Measurements from ENCODE around the gene KCNN3. TPM values are rescaled to one million over a fixed set of nuclear protein-coding genes. Genes with fewer than 3 reads are reported as not detected.

Gene KCNN3
- total RNA-seq, 1 donor from 2014 or later: 0.20 TPM

DNA sequence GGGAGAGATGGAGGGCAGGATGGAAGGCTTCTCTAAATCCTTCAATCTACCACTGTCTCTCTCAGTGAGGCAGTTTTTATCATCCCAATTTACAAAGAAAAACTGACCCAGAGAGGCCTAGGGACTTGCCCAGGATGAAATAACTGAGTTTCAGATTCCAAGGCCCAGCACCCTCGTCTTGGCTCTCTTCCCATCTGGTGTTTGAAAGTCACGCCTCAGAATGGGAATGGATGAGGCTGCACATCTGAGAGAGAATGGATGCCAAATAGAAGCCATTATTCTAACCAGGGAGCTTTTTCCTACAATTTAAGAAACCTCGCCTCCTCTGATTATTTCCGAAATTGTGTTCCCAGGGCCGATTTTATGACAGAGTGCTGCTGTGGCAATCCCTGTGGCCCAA is 10.6 kb upstream of the KCNN3 start:
- DNase-seq (ENCODE audit: low read depth, low spot score): no peak

- DNase-seq (ENCODE audit: low read depth, low spot score): no peak
Observed at GRCh38 chr1:154879038-154879421, 8.9 kb upstream of the KCNN3 start.

- no peak for DNase-seq (ENCODE audit: low read depth, low spot score)
Observed at GRCh38 chr1:154878371-154879037, 8.4 kb upstream of the KCNN3 start.

GRCh38 chr1:154877370-154877974 is 7.4 kb upstream of the KCNN3 start:
- DNase-seq (ENCODE audit: low read depth, low spot score): no peak

DNA sequence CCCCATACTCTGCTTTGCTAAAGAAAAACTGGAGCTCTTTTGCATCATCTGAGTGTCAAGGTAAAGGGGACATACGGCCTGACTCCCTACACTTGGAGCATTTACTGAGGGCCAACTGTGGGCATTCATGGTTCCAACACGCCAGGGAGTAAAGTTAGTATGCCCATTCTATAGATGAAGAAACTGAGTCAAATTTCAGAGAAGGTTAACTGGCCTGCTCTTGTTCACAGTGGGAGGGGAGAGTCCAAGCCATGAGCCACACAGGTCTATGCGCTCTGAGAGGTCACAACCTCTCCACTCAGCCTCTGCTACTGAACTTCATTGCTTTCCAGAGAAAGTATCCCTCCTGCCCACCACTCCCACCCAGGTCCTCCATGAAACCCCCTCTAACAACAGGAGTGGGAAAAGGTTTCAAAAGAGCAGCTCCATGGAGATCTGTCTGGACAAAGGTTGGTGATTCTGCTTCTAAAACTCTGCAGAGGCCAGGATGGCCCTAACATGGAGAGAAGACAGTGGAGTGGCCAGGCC is 6.8 kb upstream of the KCNN3 start:
- DNase-seq (ENCODE audit: low read depth, low spot score): no peak

- no peak for DNase-seq (ENCODE audit: low read depth, low spot score)
Observed at GRCh38 chr1:154874465-154874864, 4.4 kb upstream of the KCNN3 start.

GRCh38 chr1:154873321-154873950 is 3.4 kb upstream of the KCNN3 start:
- no peak for DNase-seq (ENCODE audit: low read depth, low spot score)

- no peak for DNase-seq (ENCODE audit: low read depth, low spot score)
Observed at GRCh38 chr1:154871374-154871773, 1.3 kb upstream of the KCNN3 start.

GRCh38 chr1:154870734-154871133 is 653 bp upstream of the KCNN3 start:
- no peak for DNase-seq (ENCODE audit: low read depth, low spot score)

- DNase-seq (ENCODE audit: low read depth, low spot score): no peak
Observed at GRCh38 chr1:154869351-154870114, 548 bp downstream of the KCNN3 start.

DNA sequence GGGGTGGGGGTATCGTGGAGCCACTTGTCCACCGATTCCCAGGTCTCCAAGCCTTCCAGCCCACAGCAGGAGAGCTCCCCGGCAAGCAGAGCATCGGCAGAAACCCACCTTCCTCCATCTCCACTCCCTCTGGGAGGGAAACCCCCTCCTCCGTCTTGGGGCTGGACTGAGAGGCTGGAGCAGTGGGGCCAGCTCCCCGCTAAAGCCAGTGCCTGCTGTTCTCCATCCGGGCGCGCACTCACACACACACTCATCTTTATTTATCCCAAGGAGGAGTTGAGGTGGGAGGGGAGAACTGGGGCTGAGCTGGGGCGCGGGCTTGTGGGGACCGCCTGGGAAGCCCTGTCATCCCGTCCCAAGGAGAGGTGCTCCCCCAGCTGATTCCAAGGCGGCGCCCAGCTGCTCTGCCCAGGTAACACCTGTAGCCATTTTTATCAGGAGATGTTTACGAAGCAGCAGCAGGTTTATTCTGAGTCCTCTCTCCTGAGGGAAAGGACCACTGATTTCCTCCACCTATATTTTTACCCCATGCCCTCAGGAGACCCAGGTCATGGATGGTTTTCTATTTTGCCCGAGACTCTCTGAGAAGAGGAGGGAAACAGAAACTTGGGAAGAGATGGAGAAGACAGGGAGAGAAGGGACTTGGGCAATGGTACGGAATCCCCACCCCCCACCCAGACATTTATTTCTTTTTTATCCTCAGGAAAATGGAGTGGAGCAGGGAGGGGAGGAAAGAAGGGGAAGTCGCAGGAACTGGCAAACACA is 2.1 kb downstream of the KCNN3 start:
- DNase-seq (ENCODE audit: low read depth, low spot score): no peak

DNA sequence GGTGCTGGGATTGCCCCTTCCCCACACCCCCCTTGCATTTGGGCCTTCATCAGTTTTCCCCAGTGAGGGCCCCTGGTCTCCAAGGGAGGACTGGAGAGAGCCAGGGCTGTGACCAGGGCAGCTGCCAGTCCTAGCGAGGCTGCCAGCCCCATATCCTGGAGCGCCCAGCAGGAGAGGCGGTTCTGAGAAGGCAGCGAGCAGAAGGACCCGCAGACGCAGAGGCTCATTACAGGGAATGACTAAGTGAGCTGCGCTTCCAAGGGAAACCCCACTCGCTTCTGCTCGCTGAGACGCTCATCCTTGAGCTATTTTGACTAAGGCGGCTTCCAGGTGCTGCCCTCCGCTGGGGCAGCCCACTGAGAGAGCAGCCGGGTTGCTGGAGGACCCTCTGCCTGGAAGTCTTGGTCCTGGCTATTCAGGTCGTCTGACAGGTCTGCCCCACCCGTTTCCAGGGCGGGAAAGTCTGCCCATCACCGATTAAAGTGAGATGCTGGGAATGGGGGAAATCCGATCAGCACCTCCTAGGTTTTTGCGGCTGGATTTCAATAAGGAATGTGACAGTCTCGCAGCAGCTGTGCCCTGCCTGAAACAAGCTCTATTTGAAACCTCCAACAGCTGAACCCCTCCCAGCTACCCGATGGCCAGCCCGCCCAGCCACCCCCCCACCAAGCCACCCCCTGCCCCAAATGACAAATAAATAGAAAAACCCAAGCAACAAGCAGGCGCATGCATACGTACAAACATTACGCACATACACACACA is 2.8 kb downstream of the KCNN3 start:
- DNase-seq (ENCODE audit: low read depth, low spot score): no peak

GRCh38 chr1:154866257-154867063 is 3.6 kb downstream of the KCNN3 start:
- DNase-seq (ENCODE audit: low read depth, low spot score): no peak

- no peak for DNase-seq (ENCODE audit: low read depth, low spot score)
Observed at GRCh38 chr1:154865442-154866256, 4.4 kb downstream of the KCNN3 start.

DNA sequence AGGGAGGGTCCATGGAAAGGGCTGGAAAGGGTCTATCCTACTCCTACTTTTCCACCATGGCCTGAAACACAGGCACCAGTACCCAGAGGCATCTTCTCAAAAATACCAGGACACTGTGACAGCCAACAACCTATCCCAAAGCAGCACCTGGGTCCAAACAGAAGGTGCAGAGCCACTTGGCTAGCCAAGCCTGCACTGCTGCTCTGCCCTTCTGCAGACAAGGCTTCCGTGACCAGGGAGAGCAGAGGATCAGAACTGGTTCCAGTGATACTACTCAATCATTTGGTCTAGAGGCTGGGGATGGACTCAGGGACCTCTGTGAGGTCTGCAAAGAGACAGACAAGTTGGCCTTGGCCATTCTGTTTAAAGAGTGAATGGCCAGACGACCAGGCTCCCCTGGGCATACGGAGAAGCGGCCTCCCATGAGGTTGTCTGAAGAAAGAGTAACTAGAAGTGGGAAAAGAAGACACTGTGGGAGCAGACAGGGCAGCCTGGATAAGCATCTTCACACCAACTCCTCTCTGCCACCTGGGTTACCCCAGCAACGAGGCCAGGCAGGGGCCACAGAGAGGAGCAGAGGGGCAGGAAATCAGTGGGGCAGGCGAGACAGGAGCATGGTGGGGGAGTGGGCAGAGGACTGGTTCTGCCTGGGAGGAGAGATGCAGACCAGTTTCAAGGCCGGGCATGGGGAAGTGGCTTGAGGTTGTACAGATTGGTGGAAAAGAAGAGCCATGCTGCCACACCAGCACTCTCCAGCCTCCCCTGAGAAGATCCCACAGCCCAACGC is 5.7 kb downstream of the KCNN3 start:
- DNase-seq (ENCODE audit: low read depth, low spot score): no peak

DNA sequence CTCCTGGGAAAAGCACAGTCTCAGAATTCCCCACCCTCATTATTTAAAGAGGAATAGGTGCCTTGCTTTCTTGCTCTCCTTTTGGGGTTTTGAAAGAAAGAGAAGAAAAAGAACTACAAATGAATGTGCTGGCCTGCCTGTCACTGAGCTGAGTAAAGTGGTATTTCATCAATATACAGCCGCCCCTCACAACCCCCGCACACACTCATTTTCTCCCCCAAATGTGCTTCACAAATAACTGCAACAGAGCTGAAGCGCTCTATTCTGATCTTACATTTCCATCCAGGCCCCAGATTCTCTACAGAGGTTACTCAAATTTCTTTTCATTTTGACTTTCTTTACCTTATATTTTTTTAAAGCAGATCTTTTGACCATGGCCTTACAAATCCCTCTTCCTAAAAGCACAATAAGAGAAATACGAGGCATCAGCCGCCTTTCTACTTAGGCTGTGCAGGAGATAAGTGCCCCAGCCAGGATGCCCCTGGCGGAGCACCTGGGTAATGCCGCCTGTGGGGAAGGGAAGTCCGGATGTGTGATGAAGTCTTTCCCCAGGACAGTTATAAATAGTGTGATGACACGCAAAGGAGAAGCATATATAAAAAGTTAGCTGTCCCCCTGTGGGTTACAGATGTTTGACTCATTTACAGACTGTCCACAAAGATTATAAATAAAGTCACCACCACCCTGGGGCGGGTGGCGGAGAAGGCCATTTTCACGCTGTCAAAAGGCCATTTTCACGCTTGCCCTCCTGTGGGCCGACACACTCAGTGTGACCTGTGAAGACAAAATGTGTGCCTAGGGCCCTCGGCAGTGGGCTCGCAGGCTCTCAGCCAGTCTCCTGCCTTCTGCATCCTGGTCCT is 6.5 kb downstream of the KCNN3 start:
- DNase-seq (ENCODE audit: low read depth, low spot score): no peak

DNA sequence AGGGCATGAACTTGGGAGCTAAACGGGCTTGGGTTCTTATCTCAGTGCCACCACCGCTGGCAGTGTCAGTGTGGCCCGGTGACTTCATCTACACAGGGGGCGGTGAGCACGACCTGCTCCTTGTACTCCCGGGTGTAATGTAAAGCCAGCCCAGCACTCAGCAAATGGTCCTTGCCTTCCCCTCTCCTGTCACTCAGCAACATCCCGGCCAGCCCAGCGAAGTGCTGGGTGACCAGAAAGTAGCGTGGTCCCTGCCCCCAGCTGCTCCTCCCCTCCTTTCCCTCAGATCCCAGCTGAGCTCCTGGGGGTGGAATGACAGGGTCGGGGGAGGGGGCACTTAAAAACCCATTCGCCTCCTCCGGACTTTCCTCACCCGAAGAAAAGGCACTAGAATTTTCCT is 7.2 kb downstream of the KCNN3 start:
- DNase-seq (ENCODE audit: low read depth, low spot score): no peak

All from pulmonary artery endothelial cell (primary cell).